Measurements from ENCODE around the gene IFT122.

DNA sequence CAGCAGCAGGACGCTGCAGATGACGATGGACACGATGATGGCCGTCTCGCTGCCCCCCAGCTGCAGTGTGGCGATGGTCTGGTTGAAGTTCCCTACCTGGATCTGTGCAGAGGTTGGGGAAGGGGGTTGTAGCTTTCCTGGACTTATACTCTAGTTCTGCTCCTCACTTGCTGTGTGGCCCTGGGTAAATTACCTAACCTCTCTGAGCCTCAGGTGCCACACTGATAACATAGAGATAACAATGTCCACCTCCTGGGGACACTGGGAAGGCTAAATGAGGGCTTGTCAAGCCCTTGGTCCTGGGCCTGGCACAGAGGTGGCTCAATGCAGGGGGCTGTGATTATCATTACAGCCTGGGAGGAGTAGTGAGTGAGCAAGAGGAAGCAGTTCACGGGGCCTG, 129.8 kb downstream of the IFT122 start:
- TF ChIP-seq, protein P1, sequence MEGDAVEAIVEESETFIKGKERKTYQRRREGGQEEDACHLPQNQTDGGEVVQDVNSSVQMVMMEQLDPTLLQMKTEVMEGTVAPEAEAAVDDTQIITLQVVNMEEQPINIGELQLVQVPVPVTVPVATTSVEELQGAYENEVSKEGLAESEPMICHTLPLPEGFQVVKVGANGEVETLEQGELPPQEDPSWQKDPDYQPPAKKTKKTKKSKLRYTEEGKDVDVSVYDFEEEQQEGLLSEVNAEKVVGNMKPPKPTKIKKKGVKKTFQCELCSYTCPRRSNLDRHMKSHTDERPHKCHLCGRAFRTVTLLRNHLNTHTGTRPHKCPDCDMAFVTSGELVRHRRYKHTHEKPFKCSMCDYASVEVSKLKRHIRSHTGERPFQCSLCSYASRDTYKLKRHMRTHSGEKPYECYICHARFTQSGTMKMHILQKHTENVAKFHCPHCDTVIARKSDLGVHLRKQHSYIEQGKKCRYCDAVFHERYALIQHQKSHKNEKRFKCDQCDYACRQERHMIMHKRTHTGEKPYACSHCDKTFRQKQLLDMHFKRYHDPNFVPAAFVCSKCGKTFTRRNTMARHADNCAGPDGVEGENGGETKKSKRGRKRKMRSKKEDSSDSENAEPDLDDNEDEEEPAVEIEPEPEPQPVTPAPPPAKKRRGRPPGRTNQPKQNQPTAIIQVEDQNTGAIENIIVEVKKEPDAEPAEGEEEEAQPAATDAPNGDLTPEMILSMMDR (IDR thresholded peaks at IDR 0.05; ENCODE audit: insufficient read depth, low read depth, low read length), result no peak
- TF ChIP-seq EZH2 (IDR thresholded peaks at IDR 0.05; ENCODE audit: insufficient read depth, low read length), result no peak
